Liver (tissue), 3 donors: ENCODE measurements around the gene GSTA3.
"Not testable (repeated sequence)": the region's sequence is repeated elsewhere in the genome, so short reads cannot be mapped to it uniquely, and the experiment has no call there.

Experiments used
- CTCF ChIP-seq: fragments of 150-350 bp; IDR thresholded peaks from 2 replicates; pipeline ENCODE4 v1.5.1; 2017; ENCODE audit warnings: improper control_type of control experiment, low read depth, low read length; ENCODE audit not compliant: missing input control
- MAX ChIP-seq: IDR thresholded peaks from 2 replicates; pipeline ENCODE4 v1.6.1; 2016; ENCODE audit warnings: antibody characterized with exemption
- TF ChIP-seq, protein P1 (sequence below): IDR thresholded peaks from 2 replicates; pipeline ENCODE4 v1.6.1; 2016; ENCODE audit warnings: antibody characterized with exemption
- donor health status: healthy.
- donor health status: healthy.

DNA sequence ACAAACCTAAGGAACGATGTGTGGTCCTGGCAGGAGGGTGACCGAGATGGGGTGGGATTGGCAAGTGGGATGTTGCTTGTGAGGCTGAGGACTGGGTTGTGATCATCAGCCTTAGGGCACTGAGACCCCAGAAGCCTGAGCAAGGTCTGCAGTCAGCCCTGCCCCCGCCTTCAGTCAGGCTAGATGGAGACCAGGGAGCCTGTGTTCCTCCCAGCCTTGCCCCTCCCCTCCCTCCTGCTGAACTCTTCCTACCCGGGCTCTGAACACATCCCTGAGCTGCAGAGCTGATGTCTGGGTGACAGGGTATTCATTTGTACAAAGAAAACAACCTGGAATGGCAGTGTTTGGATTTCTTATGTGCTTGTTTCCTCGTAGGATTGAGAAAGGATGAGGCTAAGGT is 40.6 kb downstream of the GSTA3 start:
- TF ChIP-seq CTCF, MAX: not testable (repeated sequence)
- TF ChIP-seq, protein P1, sequence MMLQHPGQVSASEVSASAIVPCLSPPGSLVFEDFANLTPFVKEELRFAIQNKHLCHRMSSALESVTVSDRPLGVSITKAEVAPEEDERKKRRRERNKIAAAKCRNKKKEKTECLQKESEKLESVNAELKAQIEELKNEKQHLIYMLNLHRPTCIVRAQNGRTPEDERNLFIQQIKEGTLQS, result not testable (repeated sequence)
